Measurements from ENCODE around the gene LYRM1.
"Not testable (repeated sequence)": the region's sequence is repeated elsewhere in the genome, so short reads cannot be mapped to it uniquely, and the experiment has no call there.

The LYRM1 gene

DNA sequence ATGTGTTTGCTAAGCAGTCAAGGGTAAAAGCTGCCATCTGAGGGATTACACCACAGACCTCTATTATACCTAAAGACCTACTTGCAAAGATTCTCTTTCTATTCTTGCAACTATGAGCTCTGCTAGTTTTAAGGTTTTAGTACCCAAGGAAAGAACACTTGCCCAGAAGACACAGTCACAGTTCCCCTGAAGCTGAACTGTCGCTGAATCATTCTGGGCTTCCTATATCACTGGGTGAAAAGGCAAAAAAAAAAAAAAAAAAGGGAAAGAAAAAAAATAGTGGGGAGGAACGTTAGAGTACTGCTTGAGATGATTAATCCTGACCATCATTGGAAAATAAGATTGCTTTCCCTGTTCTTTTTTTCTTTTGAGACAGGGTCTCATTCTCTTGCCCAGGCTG lies 37.9 kb downstream of the LYRM1 start:
- DNase-seq: no peak

DNA sequence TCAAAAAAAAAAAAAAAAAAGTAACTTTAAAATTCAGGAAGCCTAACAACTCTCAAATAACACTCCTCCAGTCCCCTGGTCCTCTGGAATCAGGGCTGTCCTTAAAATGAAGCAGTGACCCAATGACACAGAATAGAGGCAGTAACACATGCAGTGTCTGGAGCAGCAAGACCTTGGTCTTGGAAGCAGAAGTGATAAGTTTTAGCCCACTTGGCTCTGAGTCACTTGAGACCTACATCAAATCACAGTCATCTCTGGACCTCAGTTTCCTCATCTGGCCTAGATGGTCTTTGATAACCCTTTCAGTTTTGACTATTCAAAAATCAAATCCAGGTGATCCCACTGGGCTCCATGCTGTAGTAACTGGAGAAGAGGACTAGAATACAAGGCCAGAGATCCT lies 39.0 kb downstream of the LYRM1 start:
- no peak for DNase-seq

DNA sequence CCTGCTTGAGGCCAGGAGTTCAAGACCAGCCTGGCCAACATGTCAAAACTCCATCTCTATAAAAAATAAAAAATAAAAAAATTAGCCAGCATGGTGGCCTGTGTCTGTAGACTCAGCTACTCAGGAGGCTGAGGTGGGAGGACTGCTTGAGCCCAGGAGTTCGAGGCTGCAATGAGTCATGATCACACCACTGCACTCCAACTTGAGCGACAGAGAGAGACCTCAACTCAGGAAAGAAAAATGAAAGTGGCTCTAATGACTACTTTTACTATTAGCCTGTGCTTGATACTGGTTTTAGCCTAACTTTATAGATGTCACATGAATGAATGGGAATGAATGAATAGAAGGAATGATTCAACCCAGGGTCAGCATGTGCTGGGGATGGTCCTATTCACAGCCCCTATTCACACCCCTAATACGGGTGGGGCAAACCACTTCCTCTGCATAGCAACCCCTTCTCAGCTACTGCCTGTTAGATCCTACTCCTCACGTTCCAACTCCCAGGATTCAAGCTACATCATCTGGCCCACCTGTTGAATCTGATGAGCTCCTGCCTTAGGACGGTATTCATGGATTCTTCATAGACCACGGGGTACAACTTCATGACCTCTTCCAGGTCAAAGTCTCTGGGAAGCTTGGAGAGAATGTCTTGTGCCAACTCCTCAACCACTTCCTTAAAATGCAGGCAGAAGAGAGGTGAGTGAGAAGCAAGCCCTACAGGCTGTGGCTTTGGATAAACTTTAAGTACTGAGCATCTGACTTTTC lies 40.5 kb downstream of the LYRM1 start:
- no peak for DNase-seq

DNA sequence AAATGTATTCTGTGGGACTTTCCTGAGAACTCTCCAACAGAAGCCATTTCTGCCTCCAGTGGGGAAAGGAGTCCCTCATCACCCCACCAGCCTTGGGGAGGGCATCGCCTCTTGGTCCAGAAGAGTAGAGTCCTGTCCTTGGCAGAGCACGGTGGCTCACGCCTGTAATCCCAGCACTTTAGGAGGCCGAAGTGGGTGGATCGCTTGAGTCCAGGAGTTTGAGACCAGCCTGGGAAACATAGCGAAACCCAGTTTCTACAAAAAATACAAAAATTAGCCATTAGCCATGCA lies 41.0 kb downstream of the LYRM1 start:
- no peak for DNase-seq

DNA sequence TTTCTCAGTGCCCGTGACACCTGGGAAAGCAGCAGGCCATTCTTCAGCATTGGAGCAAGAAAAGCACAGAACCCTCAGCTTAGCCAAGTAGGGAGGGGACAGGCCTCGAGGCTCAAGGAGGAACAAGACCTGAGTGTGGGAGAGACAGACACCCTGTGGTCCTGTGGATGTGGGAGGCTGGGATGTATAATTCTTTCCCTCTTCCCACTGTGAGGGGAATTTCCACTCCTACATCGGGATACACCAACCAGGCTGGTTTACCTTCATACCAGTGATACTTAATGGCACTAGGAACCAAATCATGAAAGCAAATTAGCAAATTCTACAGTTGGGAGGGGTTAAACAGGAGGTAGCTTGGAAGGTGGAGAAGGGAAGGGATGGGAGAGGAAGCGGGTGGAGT lies 41.7 kb downstream of the LYRM1 start:
- no peak for DNase-seq

DNA sequence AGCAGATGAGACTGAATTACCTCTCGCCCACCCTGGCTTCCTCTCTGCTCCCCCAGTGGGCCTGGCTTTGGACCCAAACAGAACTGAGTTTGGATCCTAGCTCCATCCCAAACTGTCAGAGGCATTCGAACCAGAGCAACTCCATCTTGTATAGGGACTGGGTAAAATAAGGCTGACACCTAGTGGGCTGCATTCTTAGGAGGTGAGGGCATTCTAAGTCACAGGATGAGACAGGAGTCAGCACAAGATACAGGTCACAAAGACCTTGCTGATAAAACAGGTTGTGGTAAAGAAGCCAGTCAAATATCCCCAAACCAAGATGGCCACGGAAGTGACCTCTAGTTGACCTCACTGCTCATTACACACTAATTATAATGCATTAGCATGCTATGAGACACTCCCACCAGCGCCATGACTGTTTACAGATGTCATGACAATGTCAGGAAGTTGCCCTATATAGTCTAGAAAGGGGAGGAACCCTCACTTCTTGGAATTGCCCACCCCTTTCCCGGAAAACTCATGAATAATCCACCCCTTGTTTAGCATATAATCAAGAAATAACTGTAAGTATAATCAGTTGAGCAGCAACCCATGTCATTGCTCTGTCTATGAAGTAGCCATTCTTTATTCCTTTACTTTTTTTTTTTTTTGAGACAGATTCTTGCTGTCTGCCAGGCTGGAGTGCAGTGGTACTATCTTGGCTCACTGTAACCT lies 44.4 kb downstream of the LYRM1 start:
- no peak for DNase-seq

DNA sequence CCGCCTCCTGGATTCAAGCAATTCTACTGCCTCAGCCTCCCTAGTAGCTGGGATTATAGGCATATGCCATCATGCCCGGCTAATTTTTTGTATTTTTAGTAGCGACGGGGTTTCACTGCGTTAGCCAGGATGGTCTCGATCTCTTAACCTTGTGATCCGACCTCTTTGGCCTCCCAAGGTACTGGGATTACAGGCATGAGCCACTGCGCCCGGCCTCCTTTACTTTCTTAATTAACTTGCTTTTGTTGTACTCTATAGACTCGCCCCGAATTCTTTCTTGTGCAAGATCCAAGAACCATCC lies 45.0 kb downstream of the LYRM1 start:
- DNase-seq: not testable (repeated sequence)

DNA sequence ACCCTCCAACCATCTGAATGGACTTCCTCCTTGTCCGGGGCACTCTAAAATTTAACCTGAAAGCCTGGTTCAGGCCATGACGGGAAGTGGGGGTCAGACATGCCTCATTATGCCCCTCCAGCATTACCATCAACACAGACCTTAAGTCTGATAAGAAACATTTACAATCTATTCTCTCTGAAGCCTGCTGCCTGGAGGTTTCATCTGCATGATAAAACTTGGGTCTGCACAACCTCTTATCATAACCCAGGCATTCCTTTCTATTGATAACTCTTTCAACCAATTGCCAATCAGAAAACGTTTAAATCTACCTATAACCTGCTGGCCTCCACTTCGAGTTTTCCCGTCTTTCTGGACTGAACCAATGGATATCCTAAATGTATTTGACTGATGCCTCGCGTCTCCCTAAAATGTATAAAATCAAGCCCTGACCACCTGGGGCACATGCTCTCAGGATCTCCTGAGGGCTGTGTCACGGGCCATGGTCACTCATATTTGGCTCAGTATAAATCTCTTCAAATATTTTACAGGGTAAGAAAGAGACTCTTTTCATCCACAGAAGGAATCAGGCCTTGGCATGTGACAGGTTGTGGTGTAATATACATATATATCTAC lies 45.6 kb downstream of the LYRM1 start:
- DNase-seq: no peak

DNA sequence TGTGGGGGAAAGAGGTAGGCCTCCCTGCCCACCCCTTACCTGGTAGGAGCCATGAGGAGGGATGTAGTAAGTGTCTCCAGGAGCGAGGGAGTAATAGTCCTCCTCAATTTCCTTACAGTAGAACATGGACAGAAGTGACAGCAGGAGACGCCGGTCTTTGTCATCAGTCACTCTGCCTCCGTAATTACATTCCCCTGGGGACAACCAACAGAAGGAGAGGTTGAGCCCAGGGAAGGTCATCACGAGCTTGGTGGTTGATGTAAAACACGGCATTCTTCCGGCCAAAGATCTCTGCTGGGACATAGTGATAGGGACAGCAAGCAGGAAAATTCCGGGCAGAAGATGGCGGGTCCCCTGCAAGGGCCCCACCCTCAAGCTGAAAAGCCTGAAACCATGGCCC lies 47.9 kb downstream of the LYRM1 start:
- no peak for DNase-seq

DNA sequence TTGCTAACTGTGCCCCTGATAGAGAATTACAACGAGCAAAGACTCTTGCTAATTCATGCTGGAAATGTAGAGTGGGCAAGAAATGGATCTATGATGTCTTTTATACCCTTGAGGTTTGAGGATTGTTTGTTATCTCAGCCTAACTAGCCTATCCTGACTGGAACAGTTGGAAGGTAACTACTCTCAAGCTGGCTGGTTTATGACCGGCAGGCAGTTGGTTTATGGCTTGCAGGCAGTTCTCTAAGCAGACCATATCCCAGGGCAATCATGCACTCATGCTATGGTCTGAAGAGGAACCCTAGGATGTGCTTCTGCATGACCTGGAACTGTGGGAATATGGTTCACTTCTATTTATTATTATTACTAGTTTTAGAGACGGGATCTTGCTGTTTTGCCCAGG lies 49.1 kb downstream of the LYRM1 start:
- DNase-seq: no peak

DNA sequence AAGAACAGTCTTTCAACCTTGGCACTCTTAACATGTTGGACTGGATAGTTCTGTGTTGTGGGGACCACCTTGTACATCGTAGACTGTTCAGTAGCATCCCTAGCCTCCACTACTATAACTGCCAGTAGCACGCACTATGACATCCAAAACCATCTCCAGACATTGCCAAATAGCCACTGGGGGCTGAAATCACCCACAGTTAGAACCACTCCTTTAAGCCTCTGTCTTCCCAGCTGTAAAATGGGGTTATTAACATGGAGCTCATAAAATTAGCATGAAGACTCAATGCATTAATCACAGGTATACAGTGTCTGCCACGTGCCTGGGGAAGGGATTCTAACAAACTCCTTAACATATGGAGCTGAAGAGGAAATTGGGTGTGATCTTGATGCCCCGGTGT lies 49.7 kb downstream of the LYRM1 start:
- DNase-seq: no peak

DNA sequence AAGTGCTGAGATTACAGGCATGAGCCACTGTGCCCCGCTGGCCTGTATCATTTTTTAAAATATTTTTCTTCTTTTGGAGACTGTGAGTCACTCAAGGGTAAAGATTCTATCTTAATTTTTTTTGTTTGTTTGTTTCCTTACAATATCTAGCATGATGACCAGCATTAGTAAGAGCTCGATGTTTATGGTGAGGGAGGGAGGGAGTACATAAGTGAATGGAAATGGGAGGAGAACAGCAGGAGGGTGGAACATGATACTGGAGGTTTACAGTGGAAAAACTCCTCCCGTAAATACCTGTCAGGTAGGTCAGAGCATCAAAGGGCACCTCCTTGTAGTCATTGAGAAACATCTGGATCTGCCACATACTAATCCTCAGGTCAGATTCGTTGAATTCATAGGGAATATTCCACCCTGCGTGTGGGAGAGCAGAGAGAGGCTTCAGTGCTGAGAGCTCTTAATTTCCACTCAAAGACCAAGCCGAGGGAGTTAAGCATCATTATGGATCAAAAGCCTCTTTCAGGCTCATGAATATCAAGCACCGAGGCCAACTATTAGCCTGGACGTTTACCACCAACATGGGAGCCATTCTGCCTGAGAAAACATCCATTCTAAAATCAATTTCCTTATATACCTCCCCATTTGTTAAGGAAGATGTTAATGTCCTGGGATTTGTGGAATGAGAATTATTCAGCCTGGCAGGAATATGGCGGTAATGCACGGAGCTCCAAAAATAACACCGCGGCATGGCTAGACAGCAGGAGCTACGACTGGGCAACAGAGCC lies 51.8 kb downstream of the LYRM1 start:
- DNase-seq: no peak

DNA sequence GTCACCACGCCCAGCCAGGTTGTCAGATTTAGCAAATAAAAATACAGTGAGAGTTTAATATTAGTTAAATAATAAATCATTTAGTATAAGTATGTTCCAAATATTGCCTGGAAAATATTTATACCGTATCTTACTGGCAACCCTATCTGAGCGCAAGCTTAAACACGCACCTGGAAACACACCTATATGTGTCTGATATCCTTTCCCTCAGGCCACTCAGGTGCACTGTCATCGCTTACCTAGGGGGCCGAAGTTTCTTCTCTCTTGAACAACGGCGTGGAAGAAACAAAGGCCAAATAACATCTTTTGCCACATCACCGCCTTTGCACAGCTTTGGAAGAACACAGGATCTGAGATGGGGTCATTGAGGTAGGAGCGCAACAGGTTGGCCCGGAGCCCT lies 54.0 kb downstream of the LYRM1 start:
- no peak for DNase-seq

DNA sequence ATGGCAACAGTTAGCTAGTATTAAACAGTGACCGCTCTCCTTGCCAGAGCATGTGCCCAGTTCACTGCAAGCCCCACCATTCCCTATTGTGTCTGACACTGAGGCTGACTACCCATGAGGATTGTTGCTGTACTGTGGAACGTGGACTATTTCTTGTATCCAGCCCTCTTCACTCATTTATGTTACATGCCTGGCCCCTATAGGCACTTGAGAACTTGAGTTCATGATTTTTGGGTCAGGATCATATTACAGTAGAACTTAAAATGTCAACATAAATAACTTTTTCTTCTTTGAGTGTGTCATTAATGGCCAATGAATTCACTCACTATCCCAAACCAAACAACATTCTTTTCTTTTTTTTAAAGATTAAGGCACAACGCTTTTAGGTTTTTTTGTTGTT lies 55.7 kb downstream of the LYRM1 start:
- no peak for DNase-seq

DNA sequence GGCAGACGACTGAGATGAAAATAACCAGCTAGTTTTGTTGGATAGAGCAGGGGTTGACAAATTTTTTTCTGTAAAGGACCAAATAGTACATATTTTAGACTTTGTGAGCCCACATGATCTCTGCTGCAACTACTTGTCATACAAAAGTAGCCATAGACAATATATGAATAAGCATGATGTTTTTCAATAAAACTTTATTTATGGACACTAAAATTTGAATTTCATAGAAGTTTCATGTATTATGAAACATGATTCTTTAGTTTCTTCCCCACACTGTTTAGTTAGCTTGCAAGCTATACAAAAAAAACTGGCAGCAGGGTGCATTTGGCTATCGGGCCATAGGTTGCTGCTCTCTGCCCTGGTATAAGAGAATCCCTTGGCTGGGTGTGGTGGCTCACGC lies 56.6 kb downstream of the LYRM1 start:
- no peak for DNase-seq

DNA sequence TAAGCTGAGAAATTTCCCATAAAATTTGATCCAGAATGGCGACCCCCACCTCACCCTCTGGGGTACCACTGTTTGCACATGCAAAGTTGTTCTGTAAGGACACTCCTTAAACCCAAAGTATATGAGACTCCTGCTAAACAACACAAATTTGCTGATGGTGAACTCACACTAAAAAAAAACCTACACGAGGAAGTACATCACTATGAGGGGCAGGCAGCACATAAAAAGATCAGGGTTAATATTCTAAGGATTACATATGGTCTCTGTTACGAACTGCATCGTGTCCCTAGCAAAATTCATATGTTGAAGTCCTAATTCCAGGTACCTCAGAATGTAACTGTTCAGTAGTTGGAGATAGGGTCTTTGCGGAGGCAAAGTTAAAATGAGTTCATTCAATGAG lies 60.3 kb downstream of the LYRM1 start:
- DNase-seq: no peak

DNA sequence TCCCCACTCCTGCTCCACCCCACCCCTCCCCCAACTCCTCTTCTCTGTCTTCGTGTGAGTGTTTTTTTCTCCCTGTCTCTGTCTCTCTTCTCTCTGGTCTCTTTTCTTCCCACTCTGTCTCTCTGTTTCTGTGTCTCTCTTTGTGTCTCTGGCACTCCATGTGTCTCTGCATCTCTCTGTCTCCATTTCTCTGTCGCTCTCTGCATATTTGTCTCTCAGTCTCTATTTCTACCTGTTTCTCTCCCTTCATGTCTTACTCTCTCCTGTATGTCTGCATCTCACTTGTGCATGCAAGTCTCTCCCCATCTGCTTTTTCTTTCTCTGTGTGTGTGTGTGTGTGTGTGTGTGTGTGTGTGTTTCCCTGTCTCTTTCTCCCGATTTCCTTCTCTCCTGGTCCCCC lies 68.2 kb downstream of the LYRM1 start:
- no peak for DNase-seq

DNA sequence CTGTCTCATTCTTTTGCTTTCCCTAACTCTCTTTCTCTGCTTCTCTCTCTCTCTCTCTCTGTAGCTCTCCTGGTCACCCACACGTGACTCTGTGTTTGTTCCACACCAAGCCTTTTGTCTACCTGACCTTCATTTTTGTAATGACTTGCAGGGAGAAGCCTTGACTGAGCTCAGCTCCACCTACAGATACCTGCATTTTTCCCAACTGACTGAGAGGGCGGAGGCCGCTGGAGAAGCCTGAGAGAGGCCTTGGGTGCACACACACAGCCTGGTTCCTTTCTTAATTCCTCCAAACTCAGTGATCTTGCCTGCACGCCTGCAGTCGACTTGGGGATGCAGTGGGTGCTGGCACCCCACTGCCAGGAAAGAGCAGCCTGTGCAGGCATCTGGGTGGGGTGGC lies 68.8 kb downstream of the LYRM1 start:
- no peak for DNase-seq

DNA sequence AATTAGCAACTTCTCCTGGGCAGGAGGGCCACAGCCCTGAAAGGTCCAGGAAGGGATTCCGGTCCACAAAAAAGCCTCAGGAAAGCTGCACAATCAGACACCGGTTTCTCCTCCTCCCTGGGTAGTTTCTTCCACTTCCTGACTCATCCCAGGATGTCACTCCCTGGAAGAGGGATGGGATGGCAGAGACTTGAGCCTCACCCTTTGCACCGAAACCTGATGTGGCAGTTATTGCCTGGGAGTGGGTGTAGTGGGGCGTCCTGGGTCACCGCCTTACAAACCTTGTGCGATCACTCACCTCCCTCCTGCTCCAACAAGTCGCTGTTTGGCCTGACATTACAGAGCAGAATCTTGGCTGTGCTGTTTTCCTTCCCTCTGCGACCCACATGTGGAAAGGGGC lies 70.8 kb downstream of the LYRM1 start:
- DNase-seq: no peak

DNA sequence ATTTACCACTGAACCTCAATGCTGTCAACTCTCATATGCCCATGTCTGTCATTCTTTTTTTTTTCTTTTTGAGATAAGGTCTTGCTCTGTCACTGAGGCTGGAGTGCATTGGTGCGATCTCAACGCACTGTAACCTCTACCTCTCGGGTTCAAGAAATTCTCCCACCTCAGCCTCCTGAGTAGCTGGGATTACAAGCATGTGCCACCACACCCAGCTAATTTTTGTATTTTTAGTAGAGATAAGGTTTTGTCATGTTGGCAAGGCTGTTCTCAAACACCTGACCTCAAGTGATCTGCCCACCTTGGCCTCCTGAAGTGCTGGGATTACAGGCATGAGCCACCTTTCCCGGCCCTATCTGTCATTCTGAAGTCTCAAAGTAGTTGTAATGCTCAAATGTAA lies 72.6 kb downstream of the LYRM1 start:
- not testable (repeated sequence) for DNase-seq
